Measurements from ENCODE around the gene MAB21L4. TPM values are rescaled to one million over a fixed set of nuclear protein-coding genes. Genes with fewer than 3 reads are reported as not detected.

Gene MAB21L4
- total RNA-seq, 2 experiments from 2014 or later: not detected

DNA sequence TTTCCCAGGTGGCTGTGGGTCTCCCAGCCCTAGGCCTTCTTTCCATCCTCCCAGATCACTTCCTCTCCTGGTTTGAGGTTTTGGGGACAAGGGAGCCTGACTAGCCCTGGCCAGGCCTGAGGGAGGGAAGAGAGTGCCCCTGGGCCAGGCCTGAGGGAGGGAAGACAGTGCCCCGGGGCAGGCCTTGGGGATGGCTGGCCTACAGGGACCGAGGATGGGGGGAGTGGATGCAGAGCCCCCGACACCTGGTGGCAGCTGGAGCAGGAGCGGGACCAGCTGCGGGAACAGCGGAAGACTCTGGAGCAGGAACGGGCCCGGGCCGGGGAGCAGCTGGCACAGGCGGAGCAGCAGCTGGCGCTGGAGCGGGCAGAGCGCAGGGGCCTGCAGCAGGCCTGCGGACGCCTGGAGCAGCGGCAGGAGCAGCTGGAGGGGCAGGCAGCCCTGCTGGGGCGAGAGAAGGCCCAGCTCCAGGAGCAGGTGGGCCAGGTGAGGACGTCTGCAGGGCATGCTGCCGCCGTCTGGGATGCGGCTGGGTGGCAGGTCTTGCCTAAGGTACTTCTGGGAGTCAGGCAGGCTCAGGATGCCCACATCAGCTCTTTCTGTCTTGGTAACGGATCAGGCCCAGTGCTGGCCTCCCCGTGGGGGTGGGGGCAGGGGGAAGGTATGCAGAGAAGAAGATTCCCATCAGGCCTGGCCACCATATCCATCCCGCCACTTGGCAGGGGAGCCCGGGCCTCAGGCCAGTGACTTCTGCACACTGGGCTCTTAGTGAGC is 39.3 kb upstream of the MAB21L4 start:
- intact Hi-C loops (cut with micrococcal nuclease; ENCODE audit: unreplicated experiment): no loop called here
- H4K20me1 ChIP-seq (ENCODE audit: insufficient read depth, low read length): no peaks in the 10 kb centered on the region
- ChIA-PET POLR2A (interaction anchor here (1.0 kb wide), 1 partner anchor 33 kb away, joined by 3 read pairs; no protein-coding TSS in a partner anchor), CTCF (ENCODE audit: unreplicated experiment) (no interaction called here)
- no peak overlapping the region for H2AFZ ChIP-seq (ENCODE audit: low read length)
- no peak overlapping the region for H3K4me2 ChIP-seq (ENCODE audit: low read length)
- no peaks in the 10 kb centered on the region for H3K4me1 ChIP-seq (ENCODE audit: insufficient read depth, low read length, poor library complexity, severe bottlenecking)
- H3K4me3 ChIP-seq (ENCODE audit: low read depth, low read length, poor library complexity, severe bottlenecking): no peak overlapping the region
- no peaks in the 10 kb centered on the region for H3K9me2 ChIP-seq (ENCODE audit: insufficient read depth, low read length)
- DNase-seq (ENCODE audit: low spot score): no peak
- BruUV-seq (replicated peaks): no TSS peak
- no peaks in the 10 kb centered on the region for H3K9me3 ChIP-seq (ENCODE audit: low read length)
- TF ChIP-seq EZH2phosphoT487 (IDR thresholded peaks at IDR 0.05; ENCODE audit: borderline replicate concordance, low read depth, low read length): no peak
- no peak for TF ChIP-seq CTCF (conservative IDR thresholded peaks at IDR 0.05; ENCODE audit: low read length)
- H3K36me3 ChIP-seq (ENCODE audit: insufficient read depth, low read length): no peaks in the 10 kb centered on the region
- H3K79me2 ChIP-seq (ENCODE audit: insufficient read depth, low read depth, low read length): no peaks in the 10 kb centered on the region
- H3K27ac ChIP-seq (ENCODE audit: low read depth, low read length, poor library complexity, severe bottlenecking): no peak overlapping the region

DNA sequence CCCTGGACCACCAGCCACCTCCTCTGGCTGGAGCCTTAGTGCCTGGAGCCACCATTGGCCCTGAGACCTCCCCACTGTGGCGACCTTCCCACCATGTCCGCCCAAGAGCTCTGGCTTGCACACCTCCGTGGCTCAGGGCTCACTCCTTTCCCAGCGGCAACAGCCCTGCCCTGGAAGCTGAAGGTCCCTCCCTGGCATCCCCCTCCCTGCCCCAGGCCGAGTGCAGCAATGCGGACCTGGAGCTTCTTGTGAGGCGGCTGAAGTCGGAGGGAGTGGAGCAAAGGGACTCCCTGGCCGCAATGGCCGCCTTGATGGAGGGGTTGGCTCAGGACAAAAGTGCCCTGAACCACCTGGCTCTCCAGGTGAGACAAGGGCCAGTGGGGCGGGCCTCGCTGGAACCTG is 38.7 kb upstream of the MAB21L4 start:
- Histone ChIP-seq H2AFZ (ENCODE audit: low read length) (no peak overlapping the region), H3K36me3 (ENCODE audit: insufficient read depth, low read length) (no peaks in the 10 kb centered on the region), H3K27ac (ENCODE audit: low read depth, low read length, poor library complexity, severe bottlenecking) (no peak overlapping the region), H4K20me1 (ENCODE audit: insufficient read depth, low read length) (no peaks in the 10 kb centered on the region), H3K4me1 (ENCODE audit: insufficient read depth, low read length, poor library complexity, severe bottlenecking) (no peaks in the 10 kb centered on the region), H3K4me2 (ENCODE audit: low read length) (no peak overlapping the region), H3K4me3 (ENCODE audit: low read depth, low read length, poor library complexity, severe bottlenecking) (no peak overlapping the region), H3K9me2 (ENCODE audit: insufficient read depth, low read length) (no peaks in the 10 kb centered on the region), H3K79me2 (ENCODE audit: insufficient read depth, low read depth, low read length) (no peaks in the 10 kb centered on the region), H3K9me3 (ENCODE audit: low read length) (no peaks in the 10 kb centered on the region)
- POLR2A ChIA-PET: no interaction called here
- TF ChIP-seq CTCF (conservative IDR thresholded peaks at IDR 0.05; ENCODE audit: low read length) (no peak), EZH2phosphoT487 (IDR thresholded peaks at IDR 0.05; ENCODE audit: borderline replicate concordance, low read depth, low read length) (no peak)
- DNase-seq (ENCODE audit: low spot score): no peak
- BruUV-seq (replicated peaks): no TSS peak
- intact Hi-C loops (cut with micrococcal nuclease; ENCODE audit: unreplicated experiment): no loop called here
- CTCF ChIA-PET (ENCODE audit: unreplicated experiment): no interaction called here

- BruUV-seq (replicated peaks): no TSS peak
- no peak overlapping the region for H3K4me2 ChIP-seq (ENCODE audit: low read length)
- no peaks in the 10 kb centered on the region for H3K9me3 ChIP-seq (ENCODE audit: low read length)
- H3K36me3 ChIP-seq (ENCODE audit: insufficient read depth, low read length): no peaks in the 10 kb centered on the region
- no peak overlapping the region for H3K27ac ChIP-seq (ENCODE audit: low read depth, low read length, poor library complexity, severe bottlenecking)
- H3K79me2 ChIP-seq (ENCODE audit: insufficient read depth, low read depth, low read length): no peaks in the 10 kb centered on the region
- ChIA-PET POLR2A (no interaction called here), CTCF (ENCODE audit: unreplicated experiment) (no interaction called here)
- TF ChIP-seq EZH2phosphoT487 (IDR thresholded peaks at IDR 0.05; ENCODE audit: borderline replicate concordance, low read depth, low read length) (no peak), CTCF (conservative IDR thresholded peaks at IDR 0.05; ENCODE audit: low read length) (no peak)
- H3K4me1 ChIP-seq (ENCODE audit: insufficient read depth, low read length, poor library complexity, severe bottlenecking): no peaks in the 10 kb centered on the region
- no peak overlapping the region for H3K4me3 ChIP-seq (ENCODE audit: low read depth, low read length, poor library complexity, severe bottlenecking)
- no peak overlapping the region for H2AFZ ChIP-seq (ENCODE audit: low read length)
- H4K20me1 ChIP-seq (ENCODE audit: insufficient read depth, low read length): no peaks in the 10 kb centered on the region
- intact Hi-C loops (cut with micrococcal nuclease; ENCODE audit: unreplicated experiment): no loop called here
- DNase-seq (ENCODE audit: low spot score): no peak
- H3K9me2 ChIP-seq (ENCODE audit: insufficient read depth, low read length): no peaks in the 10 kb centered on the region
Measured at GRCh38 chr2:240933966-240934700, 38.2 kb upstream of the MAB21L4 start.

Data from OCI-LY7 (cell line).